Gastroesophageal sphincter (tissue), 4 donors: ENCODE measurements around the gene SMAD2. TPM values are rescaled to one million over a fixed set of nuclear protein-coding genes. Genes with fewer than 3 reads are reported as not detected.
"Not testable (repeated sequence)": the region's sequence is repeated elsewhere in the genome, so short reads cannot be mapped to it uniquely, and the experiment has no call there.

Experiments
- ATAC-seq: fragments of 150-250 bp; one replicate; pipeline ENCODE4 v1.9.1; 2016; ENCODE audit warnings: mild to moderate bottlenecking, moderate library complexity
- H3K27ac ChIP-seq, 4 donors: fragments of 200-600 bp; sonication (generic) in 3 of 4; 1 replicate in 3 of 4; 2 replicates in 1 of 4; pipeline ENCODE4 v1.5.1; 2016 to 2019
- H3K27me3 ChIP-seq: fragments of 200-600 bp; sonication (generic); one replicate; pipeline ENCODE4 v1.5.1; 2019
- H3K36me3 ChIP-seq, 2 donors: fragments of 200-600 bp; sonication (generic); one replicate each; pipeline ENCODE4 v1.5.1; 2019; ENCODE audit warnings: control low read depth in 1 of 2
- H3K4me1 ChIP-seq, 3 donors: fragments of 200-600 bp; sonication (generic); 1 replicate in 2 of 3; 2 replicates in 1 of 3; pipeline ENCODE4 v1.5.1; 2016 to 2019; ENCODE audit warnings: control low read depth in 2 of 3
- H3K4me3 ChIP-seq, 2 donors: fragments of 200-600 bp; sonication (generic); one replicate each; pipeline ENCODE4 v1.5.1; 2019; ENCODE audit warnings: mild to moderate bottlenecking in 1 of 2, moderate library complexity in 1 of 2
- H3K9me3 ChIP-seq, 3 donors: fragments of 200-600 bp; sonication (generic); one replicate each; pipeline ENCODE4 v1.5.1; 2017 to 2019; ENCODE audit warnings: control low read depth in 2 of 3
- EP300 ChIP-seq: sonication (generic); formaldehyde crosslinking; IDR thresholded peaks from one replicate; pipeline ENCODE4 v1.6.1; 2017; ENCODE audit warnings: antibody characterized with exemption, mild to moderate bottlenecking
- POLR2A ChIP-seq, 2 donors: fragments of 450-650 bp; IDR thresholded peaks; one replicate each; pipeline ENCODE4 v1.6.1; 2017; ENCODE audit warnings: antibody characterized with exemption in 2 of 2, mild to moderate bottlenecking in 2 of 2, moderate library complexity in 1 of 2
- POLR2AphosphoS5 ChIP-seq: sonication (generic); formaldehyde crosslinking; IDR thresholded peaks from one replicate; pipeline ENCODE4 v1.6.1; 2017; ENCODE audit warnings: antibody characterized with exemption
- WGBS, 2 donors: methylation state at CpG; one replicate each; pipeline ENCODE4 v1.1.5; 2018; ENCODE audit warnings: low coverage in 1 of 2; 5-methylcytosine and 5-hydroxymethylcytosine counted together
- total RNA-seq, 4 donors: library from RNA; depleted of rRNA; stranded (reverse); fragments of >200 nt; gene quantifications; one replicate each; pipeline ENCODE4 v1.1.0, GENCODE V29; 2016
- TF ChIP-seq, protein P1 (sequence below), 4 experiments: fragments of 200-600 bp in 2 of 4; fragments of 450-650 bp in 2 of 4; sonication (generic) in 1 of 4; IDR thresholded peaks; one replicate each; pipeline ENCODE4 v1.5.1; 2017 to 2019; ENCODE audit warnings: antibody characterized with exemption in 4 of 4, mild to moderate bottlenecking in 2 of 4, moderate library complexity in 2 of 4

SMAD2 gene
- total RNA-seq, 4 donors from 2014 or later: 76.5 to 143 (median 109) TPM

- 83 to 89% methylated on average over 3 of the region's 3 CpGs for WGBS, 2 donors
- no peak for TF ChIP-seq POLR2AphosphoS5
- no peak for TF ChIP-seq EP300
- TF ChIP-seq POLR2A (IDR thresholded peaks at IDR 0.05): no peak
- TF ChIP-seq, protein P1, sequence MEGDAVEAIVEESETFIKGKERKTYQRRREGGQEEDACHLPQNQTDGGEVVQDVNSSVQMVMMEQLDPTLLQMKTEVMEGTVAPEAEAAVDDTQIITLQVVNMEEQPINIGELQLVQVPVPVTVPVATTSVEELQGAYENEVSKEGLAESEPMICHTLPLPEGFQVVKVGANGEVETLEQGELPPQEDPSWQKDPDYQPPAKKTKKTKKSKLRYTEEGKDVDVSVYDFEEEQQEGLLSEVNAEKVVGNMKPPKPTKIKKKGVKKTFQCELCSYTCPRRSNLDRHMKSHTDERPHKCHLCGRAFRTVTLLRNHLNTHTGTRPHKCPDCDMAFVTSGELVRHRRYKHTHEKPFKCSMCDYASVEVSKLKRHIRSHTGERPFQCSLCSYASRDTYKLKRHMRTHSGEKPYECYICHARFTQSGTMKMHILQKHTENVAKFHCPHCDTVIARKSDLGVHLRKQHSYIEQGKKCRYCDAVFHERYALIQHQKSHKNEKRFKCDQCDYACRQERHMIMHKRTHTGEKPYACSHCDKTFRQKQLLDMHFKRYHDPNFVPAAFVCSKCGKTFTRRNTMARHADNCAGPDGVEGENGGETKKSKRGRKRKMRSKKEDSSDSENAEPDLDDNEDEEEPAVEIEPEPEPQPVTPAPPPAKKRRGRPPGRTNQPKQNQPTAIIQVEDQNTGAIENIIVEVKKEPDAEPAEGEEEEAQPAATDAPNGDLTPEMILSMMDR (IDR thresholded peaks at IDR 0.05): no peak
- no peaks in the 10 kb centered on the region for H3K27me3 ChIP-seq
- H3K36me3 ChIP-seq: peaks cover 0 to 39% of the 10 kb centered on the region in 2 donors
- no peak for ATAC-seq
- H3K9me3 ChIP-seq: no peaks in the 10 kb centered on the region
- H3K4me1 ChIP-seq: no peaks in the 10 kb centered on the region
- H3K27ac ChIP-seq: no peak overlapping the region
- H3K4me3 ChIP-seq: no peak overlapping the region
Measured at GRCh38 chr18:47829831-47830230, 100.6 kb downstream of the SMAD2 start.

DNA sequence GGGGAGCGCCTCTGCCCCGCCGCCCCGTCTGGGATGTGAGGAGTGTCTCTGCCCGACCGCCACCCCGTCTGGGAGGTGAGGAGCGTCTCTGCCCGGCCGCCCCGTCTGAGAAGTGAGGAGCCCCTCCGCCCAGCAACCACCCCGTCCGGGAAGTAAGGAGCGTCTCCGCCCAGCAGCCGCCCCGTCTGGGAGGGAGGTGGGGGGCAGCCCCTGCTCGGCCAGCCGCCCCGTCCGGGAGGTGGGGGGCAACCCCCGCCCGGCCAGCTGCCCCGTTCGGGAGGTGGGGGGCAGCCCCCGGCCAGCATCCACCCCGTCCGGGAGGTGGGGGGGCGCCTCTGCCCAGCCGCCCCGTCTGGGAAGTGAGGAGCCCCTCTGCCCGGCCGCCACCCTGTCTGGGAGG lies 102.4 kb downstream of the SMAD2 start:
- not testable (repeated sequence) for H3K27ac ChIP-seq, ATAC-seq, H3K4me1 ChIP-seq, H3K4me3 ChIP-seq, H3K27me3 ChIP-seq, H3K9me3 ChIP-seq
- WGBS, 2 donors: no CpG with 5 or more reads among the region's 34 CpGs
- peaks cover 0 to 30% of the 10 kb centered on the region in 2 donors for H3K36me3 ChIP-seq

DNA sequence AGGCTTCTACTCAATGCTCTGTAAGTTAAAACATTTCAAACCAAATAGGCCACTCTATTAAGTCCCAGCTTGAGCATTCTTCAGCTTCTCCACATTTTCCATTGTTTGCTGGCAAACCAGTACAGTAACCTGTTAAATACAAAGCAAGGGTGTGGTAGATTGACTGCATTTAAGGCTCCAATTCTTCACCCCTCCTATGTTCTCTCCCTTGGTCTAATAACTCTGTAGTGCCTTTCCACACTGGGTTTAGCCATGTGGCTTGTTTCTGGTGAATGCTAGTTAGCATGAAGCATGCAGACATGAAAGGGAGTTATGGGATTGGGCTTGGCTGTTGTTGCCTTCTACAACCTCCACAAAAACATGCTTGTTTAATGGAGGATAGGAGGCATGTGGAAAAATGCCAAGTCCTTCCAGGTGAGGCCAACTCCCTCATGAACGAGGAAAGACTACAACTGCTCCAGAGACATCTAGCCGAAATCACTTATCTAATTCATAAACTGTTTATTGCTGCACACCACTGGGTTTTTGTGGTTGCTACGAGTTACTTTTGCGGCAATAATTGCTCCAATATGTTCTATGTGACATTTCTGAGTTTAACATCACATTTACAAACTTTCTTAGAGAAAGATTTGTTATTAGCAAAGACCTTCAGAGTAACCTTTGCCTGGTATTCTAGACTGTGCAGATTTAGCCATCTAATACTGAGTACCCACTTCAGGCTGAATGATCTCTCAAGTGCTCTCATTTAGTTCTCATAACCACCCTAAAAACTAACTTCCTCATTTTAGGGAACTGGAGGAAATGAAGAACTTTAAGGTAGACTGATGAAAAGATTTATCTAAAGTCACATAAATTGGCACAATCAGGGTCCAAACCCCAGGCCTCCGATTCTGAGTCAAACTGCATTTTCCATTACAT lies 104.0 kb downstream of the SMAD2 start:
- Histone ChIP-seq H3K9me3 (no peaks in the 10 kb centered on the region), H3K4me3 (no peak overlapping the region), H3K27me3 (no peaks in the 10 kb centered on the region), H3K4me1 (no peaks in the 10 kb centered on the region), H3K36me3 (peaks cover 0 to 30% of the 10 kb centered on the region in 2 donors), H3K27ac (no peak overlapping the region)
- ATAC-seq: no peak
- WGBS, 2 donors: 92 to 100% methylated on average over 4 to 5 of the region's 5 CpGs
- TF ChIP-seq POLR2A (IDR thresholded peaks at IDR 0.05): no peak

DNA sequence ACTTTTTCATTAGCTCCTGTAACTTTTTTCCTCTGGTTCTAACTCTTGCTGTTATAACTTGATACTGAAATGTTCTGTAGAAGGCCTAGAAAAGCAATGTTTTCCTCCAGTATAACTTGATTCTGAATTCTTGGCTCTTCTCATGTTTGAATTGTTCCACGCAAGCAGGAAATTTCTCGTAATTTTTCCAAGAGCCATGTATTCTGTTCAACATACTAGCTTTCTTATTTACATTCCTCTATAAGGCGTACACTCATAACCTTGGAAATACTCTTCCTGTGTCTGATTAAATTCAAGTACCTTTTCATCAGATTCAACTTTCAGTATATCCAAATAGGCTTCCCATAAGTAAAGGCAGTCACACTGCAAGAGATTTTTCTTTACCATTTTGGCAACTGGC lies 109.1 kb downstream of the SMAD2 start:
- H3K27ac ChIP-seq: peak overlapping the region in 1 of 4 donors; percentile 2
- no peak for TF ChIP-seq POLR2A (IDR thresholded peaks at IDR 0.05)
- no peak for TF ChIP-seq POLR2AphosphoS5
- TF ChIP-seq EP300: no peak
- TF ChIP-seq, protein P1 (IDR thresholded peaks at IDR 0.05): no peak
- peaks cover 0 to 11% of the 10 kb centered on the region in 2 donors for H3K36me3 ChIP-seq
- no peak overlapping the region for H3K4me3 ChIP-seq
- H3K4me1 ChIP-seq: peaks cover 0 to 20% (median 3%) of the 10 kb centered on the region in 3 donors
- WGBS, 2 donors: 63 to 72% methylated on average over 3 of the region's 3 CpGs
- no peak for ATAC-seq
- no peaks in the 10 kb centered on the region for H3K9me3 ChIP-seq
- H3K27me3 ChIP-seq: no peaks in the 10 kb centered on the region

GRCh38 chr18:47817795-47818077 lies 112.7 kb downstream of the SMAD2 start:
- Histone ChIP-seq H3K4me1 (peaks cover 0 to 29% (median 3%) of the 10 kb centered on the region in 3 donors), H3K36me3 (no peaks in the 10 kb centered on the region), H3K27me3 (no peaks in the 10 kb centered on the region), H3K9me3 (no peaks in the 10 kb centered on the region), H3K4me3 (peak overlapping the region; percentile 34 to 39), H3K27ac (peak overlapping the region; percentile 44 to 73 (median 50))
- 31 to 38% methylated on average over 1 of the region's 1 CpG for WGBS, 2 donors
- ATAC-seq: no peak
- TF ChIP-seq, protein P1 (IDR thresholded peaks at IDR 0.05): no peak
- TF ChIP-seq POLR2A (IDR thresholded peaks at IDR 0.05) (no peak), EP300 (no peak), POLR2AphosphoS5 (no peak)
